Neural progenitor cell (in vitro differentiated cells): ENCODE data around the gene SLCO1B1. TPM values are rescaled to one million over a fixed set of nuclear protein-coding genes. Genes with fewer than 3 reads are reported as not detected.
"Not testable (repeated sequence)": the region's sequence is repeated elsewhere in the genome, so short reads cannot be mapped to it uniquely, and the experiment has no call there.

ENCODE experiments used
- DNase-seq: peaks from one replicate; pipeline ENCODE4 v3.0.0-alpha.2; 2016; ENCODE audit warnings: low spot score
- H2AFZ ChIP-seq: fragments of 200-600 bp; sonication (generic); replicated peaks from 2 replicates; pipeline ENCODE4 v1.6.1; 2016; ENCODE audit warnings: antibody characterized with exemption
- H3F3A ChIP-seq: fragments of 200-600 bp; sonication (generic); 2 replicates; pipeline ENCODE4 v1.6.1; 2016; ENCODE audit warnings: antibody characterized with exemption, low read depth
- H3K27ac ChIP-seq: fragments of 200-600 bp; sonication (generic); 2 replicates; pipeline ENCODE4 v1.5.1; 2016; ENCODE audit warnings: mild to moderate bottlenecking
- H3K27me3 ChIP-seq: fragments of 200-600 bp; sonication (generic); 2 replicates; pipeline ENCODE4 v1.6.1; 2016; ENCODE audit warnings: mild to moderate bottlenecking, moderate library complexity
- H3K36me3 ChIP-seq: fragments of 200-600 bp; sonication (generic); 2 replicates; pipeline ENCODE4 v1.5.1; 2016
- H3K4me1 ChIP-seq: fragments of 200-600 bp; sonication (generic); 2 replicates; pipeline ENCODE4 v1.6.1; 2016; ENCODE audit warnings: mixed run types
- H3K4me2 ChIP-seq: fragments of 200-600 bp; sonication (generic); 2 replicates; pipeline ENCODE4 v1.6.1; 2016
- H3K4me3 ChIP-seq: fragments of 200-600 bp; sonication (generic); 2 replicates; pipeline ENCODE4 v1.5.1; 2016
- H3K79me2 ChIP-seq: fragments of 200-600 bp; sonication (generic); 2 replicates; pipeline ENCODE4 v1.6.1; 2016; ENCODE audit warnings: low read depth
- H3K9ac ChIP-seq: fragments of 200-600 bp; sonication (generic); 2 replicates; pipeline ENCODE4 v1.6.1; 2016
- H3K9me3 ChIP-seq: fragments of 200-600 bp; sonication (generic); 2 replicates; pipeline ENCODE4 v1.5.1; 2016; ENCODE audit warnings: low read depth
- H4K20me1 ChIP-seq: fragments of 200-600 bp; sonication (generic); 2 replicates; pipeline ENCODE4 v1.6.1; 2016; ENCODE audit warnings: low read depth
- H3K27ac Mint-ChIP-seq: 3 replicates; pipeline ENCODE4 v1.8.0; 2021; ENCODE audit warnings: mixed read lengths
- H3K27me3 Mint-ChIP-seq: 2 replicates; pipeline ENCODE4 v1.8.0; 2022; ENCODE audit warnings: low read depth, mild to moderate bottlenecking, inconsistent platforms, moderate library complexity, mixed read lengths; ENCODE audit not compliant: insufficient read depth
- H3K36me3 Mint-ChIP-seq: 3 replicates; pipeline ENCODE4 v1.8.0; 2021; ENCODE audit warnings: mixed read lengths
- H3K4me1 Mint-ChIP-seq: 3 replicates; pipeline ENCODE4 v1.8.0; 2021; ENCODE audit warnings: mixed read lengths
- H3K4me3 Mint-ChIP-seq: 3 replicates; pipeline ENCODE4 v1.8.0; 2021; ENCODE audit warnings: mild to moderate bottlenecking, moderate library complexity, mixed read lengths
- H3K9me3 Mint-ChIP-seq: 3 replicates; pipeline ENCODE4 v1.8.0; 2020; ENCODE audit warnings: mixed read lengths
- CTCF ChIP-seq: fragments of 200-600 bp; sonication (generic); IDR thresholded peaks from 2 replicates; pipeline ENCODE4 v1.5.1; 2017; ENCODE audit warnings: antibody characterized with exemption, mild to moderate bottlenecking
- EZH2 ChIP-seq: fragments of 200-600 bp; sonication (generic); IDR thresholded peaks from 2 replicates; pipeline ENCODE4 v1.6.1; 2017; ENCODE audit warnings: antibody characterized with exemption, mild to moderate bottlenecking, moderate library complexity
- EZH2phosphoT487 ChIP-seq: fragments of 200-600 bp; sonication (generic); IDR thresholded peaks from 2 replicates; pipeline ENCODE4 v1.6.1; 2017; ENCODE audit warnings: antibody characterized with exemption
- total RNA-seq: library from RNA; depleted of rRNA; stranded (reverse); fragments of >200 nt; gene quantifications from 2 replicates; pipeline ENCODE4 v1.2.3, GENCODE V29; 2015; ENCODE audit warnings: low replicate concordance

Gene SLCO1B1
- not detected in 2 replicates for total RNA-seq

- no peak within 1 kb of the TSS for H2AFZ ChIP-seq
- H3K4me2 ChIP-seq = no peak within 1 kb of the TSS
- no peaks in the 10 kb centered on the region for H3K4me1 Mint-ChIP-seq
- no peak within 1 kb of the TSS for H3K27ac Mint-ChIP-seq
- H3K4me3 ChIP-seq = no peak within 1 kb of the TSS
- H3K9ac ChIP-seq = no peak within 1 kb of the TSS
- no peaks in the 10 kb centered on the region for H3K9me3 ChIP-seq
- no peak within 1 kb of the TSS for H3K27ac ChIP-seq
- H3K4me1 ChIP-seq = no peaks in the 10 kb centered on the region
- H3K4me3 Mint-ChIP-seq = no peak within 1 kb of the TSS
- no peaks in the 10 kb centered on the region for H3K27me3 ChIP-seq
- no peaks in the 10 kb centered on the region for H3K27me3 Mint-ChIP-seq
- H3K9me3 Mint-ChIP-seq = no peaks in the 10 kb centered on the region
- no peaks in the 10 kb centered on the region for H3K36me3 ChIP-seq
- TF ChIP-seq EZH2phosphoT487 (no peak), EZH2 (no peak), CTCF (no peak)
- no peak for DNase-seq
- no peaks in the 10 kb centered on the region for H4K20me1 ChIP-seq
- H3K36me3 Mint-ChIP-seq = no peaks in the 10 kb centered on the region
- no peaks in the 10 kb centered on the region for H3K79me2 ChIP-seq
- H3F3A ChIP-seq = no peaks in the 10 kb centered on the region
Measured at GRCh38 chr12:21130998-21131397, at the start of gene SLCO1B1. Gene SLCO1B1 (plus strand): TSS chr12:21131194. CDS start chr12:21141575, 10,381 bp downstream.

GRCh38 chr12:21084753-21085152, 46.2 kb upstream of the SLCO1B1 start:
- H3K27me3 Mint-ChIP-seq, H3K4me1 Mint-ChIP-seq, H3K9me3 Mint-ChIP-seq, H3K4me3 ChIP-seq, DNase-seq, H3F3A ChIP-seq, H3K27ac Mint-ChIP-seq, H3K36me3 ChIP-seq, H3K27ac ChIP-seq, H3K9ac ChIP-seq, H3K9me3 ChIP-seq, H2AFZ ChIP-seq, H3K4me3 Mint-ChIP-seq, H3K4me1 ChIP-seq, H3K79me2 ChIP-seq, H3K4me2 ChIP-seq, H4K20me1 ChIP-seq, H3K27me3 ChIP-seq, H3K36me3 Mint-ChIP-seq: not testable (repeated sequence)

- no peaks in the 10 kb centered on the region for H3K4me1 ChIP-seq
- Mint-ChIP-seq H3K4me3 (no peak overlapping the region), H3K36me3 (no peaks in the 10 kb centered on the region), H3K27ac (no peak overlapping the region), H3K27me3 (no peaks in the 10 kb centered on the region), H3K4me1 (no peaks in the 10 kb centered on the region), H3K9me3 (no peaks in the 10 kb centered on the region)
- H3K79me2 ChIP-seq = no peaks in the 10 kb centered on the region
- H2AFZ ChIP-seq = no peak overlapping the region
- no peaks in the 10 kb centered on the region for H3K9me3 ChIP-seq
- H3K4me2 ChIP-seq = no peak overlapping the region
- H4K20me1 ChIP-seq = no peaks in the 10 kb centered on the region
- H3K9ac ChIP-seq = no peak overlapping the region
- TF ChIP-seq EZH2phosphoT487 (no peak), EZH2 (no peak), CTCF (no peak)
- H3F3A ChIP-seq = no peaks in the 10 kb centered on the region
- no peak overlapping the region for H3K27ac ChIP-seq
- no peak for DNase-seq
- H3K4me3 ChIP-seq = no peak overlapping the region
- H3K36me3 ChIP-seq = no peaks in the 10 kb centered on the region
- no peaks in the 10 kb centered on the region for H3K27me3 ChIP-seq
Measured at GRCh38 chr12:21111732-21112131, 19.3 kb upstream of the SLCO1B1 start.

GRCh38 chr12:21113266-21113665, 17.7 kb upstream of the SLCO1B1 start:
- TF ChIP-seq EZH2phosphoT487 (no peak), EZH2 (no peak), CTCF (no peak)
- H3K4me2 ChIP-seq = no peak overlapping the region
- Mint-ChIP-seq H3K27me3 (no peaks in the 10 kb centered on the region), H3K4me3 (no peak overlapping the region), H3K27ac (no peak overlapping the region), H3K9me3 (no peaks in the 10 kb centered on the region), H3K36me3 (no peaks in the 10 kb centered on the region), H3K4me1 (no peaks in the 10 kb centered on the region)
- H4K20me1 ChIP-seq = no peaks in the 10 kb centered on the region
- no peaks in the 10 kb centered on the region for H3K9me3 ChIP-seq
- H3K4me1 ChIP-seq = no peaks in the 10 kb centered on the region
- H3K4me3 ChIP-seq = no peak overlapping the region
- no peaks in the 10 kb centered on the region for H3K36me3 ChIP-seq
- no peak overlapping the region for H2AFZ ChIP-seq
- no peaks in the 10 kb centered on the region for H3F3A ChIP-seq
- no peaks in the 10 kb centered on the region for H3K79me2 ChIP-seq
- H3K27me3 ChIP-seq = no peaks in the 10 kb centered on the region
- no peak overlapping the region for H3K9ac ChIP-seq
- no peak overlapping the region for H3K27ac ChIP-seq
- DNase-seq = no peak
